GM12878 (cell line): ENCODE results near the gene UBXN7.
"Not testable (repeated sequence)": the region's sequence is repeated elsewhere in the genome, so short reads cannot be mapped to it uniquely, and the experiment has no call there.

Experiments used
- ASH2L ChIP-seq: fragments of 300-600, 200-600 bp; sonication (generic); IDR thresholded peaks from 2 replicates; pipeline ENCODE4 v1.6.1; 2017; ENCODE audit warnings: low read depth, mild to moderate bottlenecking, borderline replicate concordance
- CHD2 ChIP-seq: IDR thresholded peaks from 2 replicates; pipeline ENCODE4 v1.6.1; 2011; ENCODE audit warnings: low read depth, low read length, improper control_type of control experiment, borderline replicate concordance
- CTCF ChIP-seq, 3 experiments: IDR thresholded peaks in 2 of 3; conservative IDR thresholded peaks in 1 of 3; 2 replicates each; pipeline ENCODE4 v1.5.1; 2011; ENCODE audit warnings: low read depth in 3 of 3, low read length in 3 of 3, mild to moderate bottlenecking in 3 of 3, control low read depth in 2 of 3, moderate library complexity in 2 of 3, inconsistent platforms in 1 of 3, mixed read lengths in 1 of 3; ENCODE audit not compliant: control insufficient read depth in 2 of 3, insufficient read depth in 1 of 3; ENCODE audit errors: extremely low read depth in 1 of 3
- EGR1 ChIP-seq, 2 experiments: IDR thresholded peaks; 1 replicate in 1 of 2; 2 replicates in 1 of 2; pipeline ENCODE4 v1.6.1; 2011 to 2012; ENCODE audit warnings: low read depth in 2 of 2, low read length in 2 of 2, borderline replicate concordance in 1 of 2, mild to moderate bottlenecking in 1 of 2, moderate library complexity in 1 of 2
- EZH2 ChIP-seq: IDR thresholded peaks from 2 replicates; pipeline ENCODE4 v1.6.1; 2012; ENCODE audit warnings: low read depth, mild to moderate bottlenecking, control low read depth, inconsistent platforms, low read length, borderline replicate concordance; ENCODE audit not compliant: control insufficient read depth
- FOS ChIP-seq: IDR thresholded peaks from 3 replicates; pipeline ENCODE4 v1.6.1; 2011; ENCODE audit warnings: borderline replicate concordance; ENCODE audit not compliant: insufficient read length; ENCODE audit errors: extremely low read depth
- RAD21 ChIP-seq: IDR thresholded peaks from 2 replicates; pipeline ENCODE4 v1.6.1; 2011; ENCODE audit warnings: mild to moderate bottlenecking, low read depth, low read length, moderate library complexity; ENCODE audit not compliant: insufficient read depth
- RCOR1 ChIP-seq: conservative IDR thresholded peaks from 2 replicates; pipeline ENCODE4 v1.6.1; 2012; ENCODE audit warnings: low read depth, low read length, improper control_type of control experiment
- ZBTB33 ChIP-seq: fragments of 450-650 bp; IDR thresholded peaks from 2 replicates; pipeline ENCODE4 v1.6.1; 2017; ENCODE audit warnings: mild to moderate bottlenecking
- ZNF274 ChIP-seq: IDR thresholded peaks from one replicate; pipeline ENCODE4 v1.8.0; 2011; ENCODE audit not compliant: insufficient read length, insufficient read depth
- ZNF384 ChIP-seq: IDR thresholded peaks from 2 replicates; pipeline ENCODE4 v1.6.1; 2012; ENCODE audit warnings: low read depth, mild to moderate bottlenecking, low read length, improper control_type of control experiment, borderline replicate concordance
- ZNF687 ChIP-seq: fragments of 450-650 bp; IDR thresholded peaks from 2 replicates; pipeline ENCODE4 v1.6.1; 2017; ENCODE audit warnings: mild to moderate bottlenecking, moderate library complexity

GRCh38 chr3:196445391-196445790 is 13.2 kb upstream of the UBXN7 start:
- not testable (repeated sequence) for TF ChIP-seq ZBTB33; EZH2; ZNF274; ZNF687; EGR1 (IDR thresholded peaks at IDR 0.05; ENCODE audit: borderline replicate concordance in 1 of 2, low read depth in 2 of 2, low read length in 2 of 2); ASH2L; FOS; RCOR1; CHD2
- TF ChIP-seq CTCF (IDR thresholded peaks at IDR 0.05 in 2 of 3, conservative IDR thresholded peaks at IDR 0.05 in 1 of 3; ENCODE audit: control insufficient read depth in 2 of 3, extremely low read depth in 1 of 3, insufficient read depth in 1 of 3, low read depth in 3 of 3, low read length in 3 of 3) (peak; percentile 24 to 38 (median 32); a peak in 3 of 6 replicates), RAD21 (peak; percentile 74), ZNF384 (peak; percentile 70; the same call in 1 of the 2 replicates)
